GM19455 (cell line): ENCODE data around the gene METTL25.
"Not testable (repeated sequence)": the region's sequence is repeated elsewhere in the genome, so short reads cannot be mapped to it uniquely, and the experiment has no call there.

Experiments
- ATAC-seq: cut with Tn5 transposase; IDR thresholded peaks from one replicate; pipeline ENCODE4 v1.9.1; 2021; ENCODE audit not compliant: unreplicated experiment

The METTL25 gene, protein sequence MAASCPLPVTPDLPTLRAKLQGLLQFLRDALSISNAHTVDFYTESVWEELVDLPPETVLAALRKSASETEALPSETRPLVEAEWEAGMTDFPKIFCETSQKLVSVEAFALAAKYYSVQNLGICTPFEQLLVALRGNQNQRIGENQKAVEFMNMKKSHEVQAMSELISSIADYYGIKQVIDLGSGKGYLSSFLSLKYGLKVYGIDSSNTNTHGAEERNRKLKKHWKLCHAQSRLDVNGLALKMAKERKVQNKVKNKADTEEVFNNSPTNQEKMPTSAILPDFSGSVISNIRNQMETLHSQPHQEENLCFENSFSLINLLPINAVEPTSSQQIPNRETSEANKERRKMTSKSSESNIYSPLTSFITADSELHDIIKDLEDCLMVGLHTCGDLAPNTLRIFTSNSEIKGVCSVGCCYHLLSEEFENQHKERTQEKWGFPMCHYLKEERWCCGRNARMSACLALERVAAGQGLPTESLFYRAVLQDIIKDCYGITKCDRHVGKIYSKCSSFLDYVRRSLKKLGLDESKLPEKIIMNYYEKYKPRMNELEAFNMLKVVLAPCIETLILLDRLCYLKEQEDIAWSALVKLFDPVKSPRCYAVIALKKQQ

DNA sequence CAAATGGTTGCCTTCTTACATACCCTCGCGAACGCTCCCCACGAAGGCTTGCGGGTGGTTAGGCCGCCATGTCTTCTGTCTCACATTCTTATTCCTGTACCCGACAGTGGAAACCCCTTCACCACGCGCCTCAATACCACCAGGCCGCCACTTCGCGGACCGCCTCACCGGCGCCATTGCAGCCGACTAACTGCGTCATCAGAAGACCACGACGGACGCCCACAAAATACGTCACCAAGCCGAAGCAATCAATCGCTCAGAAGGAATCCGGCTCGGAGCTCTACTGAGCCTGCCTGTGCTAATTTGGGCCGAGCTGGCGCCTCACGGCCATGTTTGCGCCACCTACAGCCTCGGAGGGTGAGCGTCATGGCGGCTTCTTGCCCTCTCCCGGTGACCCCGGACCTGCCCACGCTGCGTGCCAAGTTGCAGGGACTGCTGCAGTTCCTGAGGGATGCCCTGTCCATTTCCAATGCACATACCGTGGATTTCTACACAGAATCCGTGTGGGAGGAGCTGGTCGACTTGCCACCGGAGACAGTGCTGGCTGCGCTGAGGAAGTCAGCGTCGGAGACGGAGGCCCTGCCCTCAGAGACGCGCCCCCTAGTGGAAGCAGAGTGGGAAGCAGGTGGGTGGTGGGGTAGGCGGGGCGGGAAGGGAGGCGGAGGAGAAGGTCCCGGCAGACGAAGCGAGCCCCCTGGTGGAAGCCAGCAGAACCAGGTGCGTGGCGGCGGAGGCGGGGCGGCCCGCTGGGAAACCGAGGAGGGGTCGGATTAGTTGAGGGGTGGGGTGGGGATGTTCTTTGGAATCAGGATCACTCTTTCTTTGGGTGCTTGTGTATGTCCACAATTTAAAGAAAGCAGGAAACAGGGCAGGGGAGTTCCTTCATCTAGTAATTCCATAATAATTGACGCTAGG is at the start of gene METTL25, which contains the start of gene CCDC59:
METTL25 (plus strand) TSS at position 330 of the 915 bp plus-strand sequence; CDS start at position 367, 37 bp downstream.
CCDC59 (minus strand) TSS at position 188 of the 915 bp plus-strand sequence; CDS start at position 177, 11 bp downstream.
- peak; percentile 97 for ATAC-seq

DNA sequence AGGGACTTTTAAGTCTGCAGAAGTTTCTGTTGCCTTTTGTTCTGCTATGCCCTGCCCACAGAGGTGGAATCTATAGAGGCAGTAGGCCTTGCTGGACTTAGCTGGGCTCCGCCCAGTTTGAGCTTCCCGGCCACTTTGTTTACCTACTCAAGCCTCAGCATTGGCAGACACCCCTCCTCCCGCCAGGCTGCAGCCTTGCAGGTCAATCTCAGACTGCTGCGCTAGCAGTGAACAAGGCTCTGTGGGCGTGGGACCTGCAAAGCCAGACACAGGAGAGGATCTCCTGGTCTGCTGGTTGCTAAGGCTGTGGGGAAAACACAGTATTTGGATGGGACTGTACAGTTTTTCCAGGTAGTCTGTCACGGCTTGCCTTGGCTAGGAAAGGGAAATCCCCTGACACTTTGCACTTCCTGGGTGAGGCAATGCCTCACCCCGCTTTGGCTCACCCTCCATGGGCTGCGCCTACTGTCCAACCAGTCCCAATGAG is 43.9 kb upstream of the METTL25 start:
- ATAC-seq: no peak

DNA sequence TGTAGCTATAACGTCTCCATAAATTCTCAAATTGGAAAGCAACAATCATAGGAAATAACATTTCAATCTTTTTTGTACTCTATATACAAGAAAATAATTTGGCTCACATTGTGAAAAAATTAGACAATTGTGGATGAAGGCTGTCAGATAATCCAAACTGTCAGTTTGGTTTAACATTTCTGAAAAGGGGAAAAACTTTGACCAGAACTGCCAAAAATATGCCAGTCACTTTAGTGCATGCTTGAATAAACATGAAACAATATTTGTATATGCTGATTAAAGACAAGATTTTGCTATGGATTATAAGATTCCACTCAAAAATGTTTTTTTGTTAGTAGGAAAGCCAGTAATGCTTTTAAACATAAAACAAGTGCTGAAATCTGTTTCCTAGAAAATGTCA is 39.1 kb upstream of the METTL25 start:
- ATAC-seq: no peak

DNA sequence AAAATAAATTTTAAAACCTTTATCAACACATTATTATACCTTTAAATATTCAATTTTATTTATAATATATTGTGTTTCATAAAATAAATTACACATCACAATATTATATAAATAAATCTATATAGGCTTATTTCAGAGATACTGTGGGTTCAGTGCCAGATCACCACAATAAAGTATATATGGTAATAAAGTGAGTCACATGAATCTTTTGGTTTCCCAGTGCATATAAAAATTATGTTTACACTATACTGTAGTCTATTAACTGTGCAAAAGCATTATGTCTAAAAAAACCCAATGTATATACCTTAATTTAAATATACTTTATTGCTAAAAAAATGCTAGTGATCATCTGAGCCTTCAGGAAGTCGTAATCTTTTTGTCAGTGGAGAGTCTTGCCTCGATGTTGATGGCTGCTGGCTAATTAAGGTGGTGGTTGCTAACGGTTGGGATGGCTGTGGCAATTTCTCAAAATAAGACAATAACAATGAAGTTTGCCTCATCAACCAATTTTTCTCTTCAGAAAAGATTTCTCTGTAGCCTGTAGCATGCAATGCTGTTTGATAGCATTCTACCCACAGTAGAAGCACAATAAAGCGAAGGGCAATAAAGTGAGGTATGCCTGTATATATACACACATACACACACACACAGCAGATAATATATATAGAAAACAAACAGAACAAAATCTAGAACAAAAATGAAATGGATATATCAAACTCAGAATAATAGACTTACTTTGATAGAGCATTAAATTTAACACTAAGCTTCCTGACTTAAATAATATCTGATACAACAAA is 32.6 kb upstream of the METTL25 start:
- no peak for ATAC-seq

DNA sequence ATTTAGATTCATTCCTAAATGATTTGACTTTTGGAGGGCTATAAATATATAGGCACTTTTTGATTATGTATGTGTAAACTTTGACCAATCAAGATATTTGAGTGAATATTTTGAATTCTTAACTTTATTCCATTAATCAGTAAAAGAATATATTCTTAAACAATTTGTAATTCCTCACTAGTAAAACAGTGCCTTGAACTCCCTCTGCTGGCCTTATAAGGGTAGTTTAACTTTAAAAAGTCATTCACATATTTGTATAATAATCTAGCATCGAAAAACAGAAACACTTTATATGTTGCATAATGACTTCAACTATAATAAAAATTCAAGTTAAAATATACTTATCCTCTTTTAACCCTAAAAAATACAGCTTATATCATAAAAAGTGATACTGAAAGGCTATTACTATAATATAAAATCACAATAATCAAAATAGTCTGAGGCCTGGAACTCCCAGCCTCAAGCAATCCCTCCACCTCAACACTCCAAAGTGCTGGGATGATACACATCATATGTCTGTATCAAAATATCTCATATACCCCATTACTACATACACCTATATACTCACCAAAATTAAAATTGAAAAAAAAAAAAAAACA is 31.3 kb upstream of the METTL25 start:
- ATAC-seq: no peak

DNA sequence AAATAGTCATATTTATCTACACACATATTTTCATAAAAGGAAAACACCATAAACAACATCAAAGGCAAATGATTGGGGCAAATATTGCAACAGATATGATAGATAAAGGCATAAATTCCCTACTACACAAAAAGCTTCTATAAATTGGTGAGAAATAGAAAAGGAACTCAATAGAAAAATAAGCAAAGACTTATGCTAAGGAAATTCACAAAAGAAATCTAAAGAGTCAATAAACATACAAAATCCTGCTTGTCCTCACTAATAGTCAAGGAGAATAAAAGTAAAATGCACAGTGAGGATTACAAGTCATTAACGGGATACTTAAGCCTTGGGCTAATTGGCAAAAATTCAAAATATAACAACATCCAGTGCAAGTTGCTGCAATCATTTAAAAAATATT is 30.5 kb upstream of the METTL25 start:
- ATAC-seq: no peak

DNA sequence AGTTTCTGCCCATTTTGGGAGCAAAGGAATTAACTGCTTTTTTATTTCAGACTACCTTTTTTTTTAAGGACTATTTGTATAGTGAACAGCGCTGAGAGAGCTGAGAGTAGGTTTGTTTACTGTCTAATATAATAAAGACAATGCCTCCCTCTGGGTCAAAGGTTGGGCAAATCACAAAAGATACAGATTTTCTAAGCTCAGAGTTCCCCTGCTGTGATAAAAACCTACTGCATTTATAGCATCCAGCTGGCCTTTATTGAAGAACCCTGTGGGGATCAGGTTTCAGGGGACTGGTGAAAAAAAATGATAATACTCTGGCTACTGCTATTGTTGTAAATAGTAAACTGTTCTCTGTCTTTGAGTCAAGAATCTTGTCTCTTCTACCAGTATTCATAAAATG is 28.8 kb upstream of the METTL25 start:
- ATAC-seq: no peak

DNA sequence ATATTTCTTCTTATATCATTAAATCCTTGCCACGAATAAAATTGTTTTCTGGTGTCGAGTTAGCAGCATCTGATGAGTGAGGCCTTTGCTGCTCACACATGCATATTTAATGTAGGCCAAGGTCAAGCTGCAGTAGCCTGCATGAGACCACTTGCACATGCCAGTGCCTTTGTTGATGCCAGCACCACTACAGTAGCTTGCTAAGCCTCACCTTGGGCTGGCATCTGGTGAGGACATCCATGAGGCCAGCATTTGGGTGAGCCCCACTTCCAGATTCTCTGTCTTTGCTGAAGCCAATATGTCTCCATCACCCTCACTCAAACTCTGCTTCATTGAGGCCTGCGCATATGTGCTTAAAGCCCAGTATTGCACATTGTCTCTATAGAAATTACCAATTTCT is 8.2 kb upstream of the METTL25 start:
- ATAC-seq: no peak

DNA sequence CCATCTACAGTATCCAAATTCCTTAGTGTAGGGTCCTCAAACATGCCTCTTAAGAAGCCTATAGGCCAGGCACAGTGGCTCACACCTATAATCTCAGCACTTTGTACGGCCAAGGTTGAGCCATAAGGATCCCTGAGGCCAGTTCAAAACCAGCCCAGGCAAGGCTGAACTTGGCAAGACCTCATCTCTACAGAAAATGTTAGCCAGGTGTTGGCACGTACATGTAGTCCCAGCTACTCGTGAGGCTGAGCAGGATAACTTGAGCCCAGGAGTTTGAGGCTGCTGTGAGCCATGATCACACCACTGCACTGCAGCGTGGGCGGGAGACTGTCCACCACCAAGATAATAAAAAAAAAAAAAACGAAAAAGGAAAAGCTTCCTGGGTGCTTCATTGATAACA is 6.9 kb upstream of the METTL25 start:
- no peak for ATAC-seq

DNA sequence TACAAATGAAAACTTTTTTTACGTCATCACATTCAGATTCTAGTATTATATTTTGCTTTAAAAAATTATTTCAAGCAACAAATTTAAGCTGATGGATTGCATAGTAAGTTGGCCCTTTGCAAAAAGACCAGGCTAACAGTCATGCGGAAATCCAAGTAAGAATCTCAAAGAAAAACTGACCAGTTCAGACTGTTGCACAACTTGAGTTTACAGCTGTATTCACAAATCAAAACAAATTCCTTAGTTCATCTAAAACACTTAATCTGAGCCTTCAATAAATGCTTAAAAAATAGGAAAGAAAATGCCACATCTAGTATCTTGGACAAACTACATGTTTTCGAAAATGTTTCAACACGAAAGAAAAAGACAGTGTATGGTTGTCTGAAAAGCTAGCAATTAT is 989 bp upstream of the METTL25 start:
- ATAC-seq: no peak

DNA sequence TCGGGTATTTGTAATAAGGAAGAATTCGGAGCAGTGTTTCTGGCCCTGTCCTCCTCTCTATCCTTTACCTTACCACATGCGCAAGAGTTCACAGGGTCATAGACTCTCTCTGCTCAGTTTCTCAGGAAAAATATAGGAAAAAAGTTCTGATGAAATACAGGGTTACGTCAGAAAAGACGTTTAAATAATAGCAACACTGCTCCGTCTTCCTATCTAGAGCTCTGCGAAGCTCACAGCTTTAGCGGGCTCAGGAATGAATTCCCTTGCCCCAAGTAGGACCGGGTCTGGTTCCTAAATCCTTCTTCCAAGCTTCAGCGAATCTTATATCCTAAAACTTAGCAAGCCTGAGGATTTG is 507 bp upstream of the METTL25 start:
- ATAC-seq: no peak

DNA sequence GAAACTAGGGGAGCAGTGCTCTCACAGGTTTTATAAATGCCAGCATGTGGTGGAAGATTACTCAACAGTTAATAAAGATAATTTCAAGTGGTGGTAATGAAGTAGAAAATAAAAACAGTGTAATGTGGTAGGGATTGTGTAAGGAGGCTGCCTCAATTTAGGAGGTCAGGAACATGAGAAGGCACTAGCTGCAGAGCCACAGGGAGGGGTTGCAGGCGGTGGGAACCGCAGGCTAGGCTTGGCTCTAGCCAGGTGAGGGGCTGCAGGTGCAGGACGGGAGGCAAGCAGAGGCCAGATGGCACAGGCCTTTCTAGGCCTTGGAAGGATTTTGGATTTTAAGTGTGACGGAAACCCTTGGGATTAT is 768 bp downstream of the METTL25 start:
- peak; percentile 14 for ATAC-seq

DNA sequence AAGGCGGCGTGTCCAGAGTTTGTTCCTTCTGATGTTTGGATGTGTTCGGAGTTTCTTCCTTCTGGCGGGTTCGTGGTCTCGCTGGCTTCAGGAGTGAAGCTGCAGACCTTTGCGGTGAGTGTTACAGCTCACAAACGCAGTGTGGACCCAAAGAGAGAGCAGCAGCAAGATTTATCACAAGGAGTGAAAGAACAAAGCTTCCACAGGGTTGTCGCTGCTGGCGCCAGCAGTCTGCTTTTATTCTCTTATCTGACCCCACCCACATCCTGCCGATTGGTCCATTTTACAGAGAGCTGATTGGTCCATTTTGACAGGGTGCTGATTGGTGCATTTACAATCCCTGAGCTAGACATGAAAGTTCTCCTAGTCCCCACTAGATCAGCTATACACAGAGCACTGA is 2.5 kb downstream of the METTL25 start:
- ATAC-seq: not testable (repeated sequence)

DNA sequence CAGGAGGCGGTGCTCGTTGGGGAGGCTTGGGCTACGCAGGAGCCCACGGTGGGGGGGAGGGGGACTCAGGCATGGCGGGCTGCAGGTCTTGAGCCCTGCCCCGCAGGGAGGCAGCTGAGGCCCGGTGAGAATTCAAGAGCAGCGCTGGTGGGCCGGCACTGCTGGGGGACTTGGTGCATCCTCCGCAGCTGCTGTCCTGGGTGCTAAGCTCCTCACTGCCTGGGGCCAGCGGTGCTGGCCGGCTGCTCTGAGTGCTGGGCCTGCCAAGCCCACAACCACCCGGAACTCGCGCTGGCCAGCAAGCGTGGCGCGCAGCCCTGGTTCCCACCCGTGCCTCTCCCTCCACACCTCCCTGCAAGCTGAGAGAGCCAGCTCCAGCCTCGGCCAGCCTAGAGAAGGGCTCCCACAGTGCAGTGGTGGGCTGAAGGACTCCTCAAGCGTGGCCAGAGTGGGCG is 3.2 kb downstream of the METTL25 start:
- ATAC-seq: no peak

DNA sequence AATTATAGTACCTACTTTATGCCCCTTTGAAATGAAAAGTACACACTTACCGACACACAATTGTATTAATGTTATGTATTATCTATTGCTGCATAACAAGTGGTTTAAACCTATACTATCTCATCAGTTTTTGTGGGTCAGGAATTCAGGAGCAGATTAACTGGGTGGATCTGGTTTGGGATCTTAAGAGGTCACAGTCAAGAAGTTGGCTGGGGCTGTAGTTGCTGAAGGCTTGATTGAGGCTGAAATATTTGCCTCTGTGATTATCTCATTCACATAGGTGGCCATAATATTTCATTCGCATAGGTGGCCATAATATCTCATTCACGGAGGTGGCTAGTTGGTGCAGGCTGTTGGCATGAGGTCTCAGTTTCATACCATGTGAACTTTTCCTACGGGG is 5.7 kb downstream of the METTL25 start:
- no peak for ATAC-seq

DNA sequence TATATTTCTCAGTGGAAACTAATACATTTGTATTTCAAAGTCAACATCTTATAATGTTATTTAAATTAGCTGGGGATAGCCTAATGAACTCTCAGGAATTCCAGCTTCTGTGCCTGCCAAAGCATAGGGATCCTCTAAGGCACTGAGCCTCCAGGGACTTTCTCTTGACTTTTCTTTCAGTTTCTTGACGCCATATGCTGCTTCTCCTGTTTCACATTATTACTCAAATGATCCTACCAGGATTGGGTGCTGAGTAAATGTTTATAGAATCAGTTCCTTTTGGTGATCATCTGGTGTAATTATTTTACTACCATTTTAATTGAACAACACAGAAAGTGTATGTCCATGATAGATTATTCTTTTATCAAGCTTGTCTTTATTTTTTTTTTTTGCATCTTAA is 7.9 kb downstream of the METTL25 start:
- no peak for ATAC-seq

DNA sequence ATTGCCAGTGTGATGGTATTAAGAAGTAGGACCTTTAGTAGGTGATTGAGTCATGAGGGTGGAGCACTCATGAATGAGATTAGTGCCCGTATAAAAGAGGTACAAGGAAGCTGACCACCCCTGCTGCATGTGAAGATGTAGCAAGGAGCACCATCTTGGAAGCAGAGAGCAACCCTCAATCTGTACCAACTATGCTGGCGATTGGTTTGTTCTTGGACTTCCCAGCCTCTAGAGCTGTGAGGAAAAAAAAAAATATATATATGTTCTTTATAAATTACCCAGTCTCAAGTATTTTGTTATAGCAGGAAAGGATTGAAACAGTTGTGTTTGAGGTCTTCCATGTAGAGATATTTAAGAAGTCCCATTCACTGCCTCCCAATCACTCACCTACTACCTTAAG is 16.9 kb downstream of the METTL25 start:
- no peak for ATAC-seq

DNA sequence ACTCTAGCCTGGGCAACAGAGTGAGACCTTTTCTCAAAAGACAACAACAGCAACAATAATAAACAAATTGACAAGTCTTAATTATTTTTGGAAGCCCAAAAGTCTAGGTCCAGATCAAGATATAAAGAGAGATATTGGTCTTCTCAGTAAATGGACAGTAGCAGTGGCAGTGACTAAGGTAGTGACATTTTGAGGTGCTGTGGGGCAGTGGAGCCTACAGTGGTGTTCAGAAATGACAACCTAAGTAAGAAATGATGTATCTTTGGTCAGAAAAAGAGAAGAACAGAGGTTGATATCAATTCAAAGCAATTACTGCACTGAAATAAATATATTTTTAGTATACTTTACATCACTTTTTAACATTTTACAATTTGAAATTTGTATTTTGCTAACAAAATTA is 20.7 kb downstream of the METTL25 start:
- no peak for ATAC-seq

DNA sequence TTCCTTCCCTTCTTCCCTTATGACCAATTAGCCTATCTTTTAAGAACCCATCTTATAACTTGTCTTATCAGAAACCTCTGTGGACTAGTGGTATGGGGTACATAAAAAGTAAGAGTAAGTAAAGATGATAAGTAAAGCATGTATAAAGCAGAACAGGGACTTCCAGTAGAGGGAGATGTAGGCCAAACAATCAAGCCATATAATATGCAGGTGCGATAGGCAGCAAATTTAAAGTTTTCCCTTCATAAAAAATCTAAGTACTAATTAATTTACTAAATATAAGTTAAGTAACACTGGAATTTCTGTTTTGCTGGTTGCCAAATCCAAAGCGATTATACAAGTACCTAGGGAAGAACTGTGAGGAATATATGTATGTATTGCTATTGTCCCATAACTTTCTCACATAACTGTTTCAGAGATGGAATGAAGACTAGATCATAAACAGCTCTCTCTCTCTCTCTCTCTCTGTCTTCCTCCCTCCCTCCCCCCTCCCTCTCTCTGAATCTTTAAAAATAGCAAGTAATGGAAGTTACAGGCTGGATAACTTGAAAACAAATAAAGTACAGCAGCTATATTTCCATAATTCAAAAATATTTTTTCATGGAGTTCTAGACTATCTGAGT is 25.7 kb downstream of the METTL25 start:
- ATAC-seq: no peak

DNA sequence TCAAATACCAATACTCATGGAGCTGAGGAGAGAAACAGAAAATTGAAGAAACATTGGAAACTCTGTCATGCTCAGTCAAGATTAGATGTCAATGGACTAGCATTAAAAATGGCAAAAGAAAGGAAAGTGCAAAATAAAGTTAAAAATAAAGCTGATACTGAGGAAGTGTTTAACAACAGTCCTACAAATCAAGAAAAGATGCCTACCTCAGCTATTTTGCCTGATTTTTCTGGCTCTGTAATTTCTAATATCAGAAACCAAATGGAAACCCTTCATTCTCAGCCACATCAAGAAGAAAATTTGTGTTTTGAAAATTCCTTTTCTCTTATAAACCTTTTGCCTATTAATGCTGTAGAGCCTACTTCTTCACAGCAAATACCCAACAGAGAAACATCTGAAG is 40.5 kb downstream of the METTL25 start:
- ATAC-seq: no peak
